Liver (tissue), 9 donors: ENCODE measurements around the gene SPAG16. TPM values are rescaled to one million over a fixed set of nuclear protein-coding genes. Genes with fewer than 3 reads are reported as not detected.

Source experiments
- DNase-seq: peaks from one replicate; pipeline ENCODE4 v3.0.0-alpha.2; 2017; ENCODE audit warnings: low spot score
- H3K27ac ChIP-seq, 2 donors: one replicate each; pipeline ENCODE4 v1.7.0; 2013; ENCODE audit warnings: inconsistent platforms in 2 of 2, low read length in 2 of 2, control low read depth in 1 of 2, low read depth in 1 of 2, mild to moderate bottlenecking in 1 of 2
- H3K27me3 ChIP-seq, 4 donors: one replicate each; pipeline versions ENCODE4 v1.6.1 to v1.7.0; 2013; ENCODE audit warnings: low read length in 3 of 4, inconsistent platforms in 1 of 4, mild to moderate bottlenecking in 1 of 4, moderate library complexity in 1 of 4; ENCODE audit not compliant: control insufficient read depth in 4 of 4, insufficient read depth in 4 of 4
- H3K36me3 ChIP-seq, 4 donors: one replicate each; pipeline versions ENCODE4 v1.6.1 to v1.7.0; 2013; ENCODE audit warnings: low read length in 3 of 4, mild to moderate bottlenecking in 3 of 4, low read depth in 1 of 4, moderate library complexity in 1 of 4; ENCODE audit not compliant: control insufficient read depth in 4 of 4, insufficient read depth in 3 of 4
- H3K4me1 ChIP-seq, 4 donors: one replicate each; pipeline versions ENCODE4 v1.6.1 to v1.7.0; 2013; ENCODE audit warnings: low read length in 3 of 4, mild to moderate bottlenecking in 3 of 4, moderate library complexity in 1 of 4; ENCODE audit not compliant: control insufficient read depth in 4 of 4, insufficient read depth in 4 of 4
- H3K4me3 ChIP-seq, 3 donors: one replicate each; pipeline versions ENCODE4 v1.6.1 to v1.7.0; 2013; ENCODE audit warnings: low read length in 3 of 3, control low read depth in 1 of 3, low read depth in 1 of 3, mild to moderate bottlenecking in 1 of 3
- H3K9ac ChIP-seq, 2 donors: one replicate each; pipeline ENCODE4 v1.7.0; 2013; ENCODE audit warnings: low read length in 2 of 2, mild to moderate bottlenecking in 2 of 2, moderate library complexity in 2 of 2, control low read depth in 1 of 2, low read depth in 1 of 2
- H3K9me3 ChIP-seq, 4 donors: one replicate each; pipeline versions ENCODE4 v1.6.1 to v1.7.0; 2013; ENCODE audit warnings: low read length in 3 of 4; ENCODE audit not compliant: control insufficient read depth in 4 of 4
- ATF3 ChIP-seq: IDR thresholded peaks from 2 replicates; pipeline ENCODE4 v1.6.1; 2016; ENCODE audit warnings: antibody characterized with exemption
- CTCF ChIP-seq: fragments of 150-350 bp; IDR thresholded peaks from 2 replicates; pipeline ENCODE4 v1.5.1; 2017; ENCODE audit warnings: improper control_type of control experiment, low read depth, low read length; ENCODE audit not compliant: missing input control
- EGR1 ChIP-seq, 2 donors: IDR thresholded peaks; 2 replicates each; pipeline ENCODE4 v1.6.1; 2016 to 2018; ENCODE audit warnings: antibody characterized with exemption in 2 of 2, low read depth in 2 of 2
- FOXA1 ChIP-seq: IDR thresholded peaks from 2 replicates; pipeline ENCODE4 v1.6.1; 2016; ENCODE audit warnings: antibody characterized with exemption
- FOXA2 ChIP-seq: IDR thresholded peaks from 2 replicates; pipeline ENCODE4 v1.6.1; 2016; ENCODE audit warnings: antibody characterized with exemption
- GABPA ChIP-seq, 2 donors: IDR thresholded peaks in 1 of 2; conservative IDR thresholded peaks in 1 of 2; 2 replicates each; pipeline ENCODE4 v1.6.1; 2016; ENCODE audit warnings: antibody characterized with exemption in 2 of 2, mild to moderate bottlenecking in 1 of 2, moderate library complexity in 1 of 2
- HNF4A ChIP-seq, 2 donors: conservative IDR thresholded peaks; 2 replicates each; pipeline ENCODE4 v1.6.1; 2016; ENCODE audit warnings: antibody characterized with exemption in 2 of 2, mild to moderate bottlenecking in 2 of 2
- HNF4G ChIP-seq: IDR thresholded peaks from 2 replicates; pipeline ENCODE4 v1.6.1; 2016; ENCODE audit warnings: antibody characterized with exemption
- JUND ChIP-seq, 2 donors: IDR thresholded peaks; 2 replicates each; pipeline ENCODE4 v1.6.1; 2016; ENCODE audit warnings: antibody characterized with exemption in 2 of 2
- MAX ChIP-seq: IDR thresholded peaks from 2 replicates; pipeline ENCODE4 v1.6.1; 2016; ENCODE audit warnings: antibody characterized with exemption
- NR2F2 ChIP-seq: IDR thresholded peaks from 2 replicates; pipeline ENCODE4 v1.6.1; 2016; ENCODE audit warnings: antibody characterized with exemption
- RAD21 ChIP-seq, 2 donors: IDR thresholded peaks; 2 replicates each; pipeline ENCODE4 v1.6.1; 2016; ENCODE audit warnings: antibody characterized with exemption in 2 of 2, mild to moderate bottlenecking in 2 of 2
- REST ChIP-seq: IDR thresholded peaks from 2 replicates; pipeline ENCODE4 v1.6.1; 2016; ENCODE audit warnings: antibody characterized with exemption, mild to moderate bottlenecking
- RXRA ChIP-seq, 2 donors: IDR thresholded peaks; 2 replicates each; pipeline ENCODE4 v1.6.1; 2017 to 2018; ENCODE audit warnings: antibody characterized with exemption in 2 of 2, mild to moderate bottlenecking in 1 of 2
- SP1 ChIP-seq: IDR thresholded peaks from 2 replicates; pipeline ENCODE4 v1.6.1; 2018; ENCODE audit warnings: antibody characterized with exemption, mild to moderate bottlenecking
- TAF1 ChIP-seq: conservative IDR thresholded peaks from 2 replicates; pipeline ENCODE4 v1.6.1; 2016; ENCODE audit warnings: antibody characterized with exemption, mild to moderate bottlenecking
- YY1 ChIP-seq: IDR thresholded peaks from 2 replicates; pipeline ENCODE4 v1.6.1; 2016; ENCODE audit warnings: antibody characterized with exemption, mild to moderate bottlenecking
- ZBTB33 ChIP-seq: IDR thresholded peaks from 2 replicates; pipeline ENCODE4 v1.6.1; 2016; ENCODE audit warnings: antibody characterized with exemption
- WGBS: extraction: QIAGEN DNeasy Blood & Tissue Kit; methylation state at CpG from one replicate; pipeline ENCODE4 v1.1.7; 2013; 5-methylcytosine and 5-hydroxymethylcytosine counted together
- polyA plus RNA-seq, 2 donors: library from polyadenylated mRNA; stranded (reverse) in 1 of 2; unstranded in 1 of 2; fragments of 200-250 nt in 1 of 2; fragments of >200 nt in 1 of 2; fragmentation: Nextera tagmentation in 1 of 2; extraction: Ambion mirVana in 1 of 2; gene quantifications; one replicate each; pipeline versions ENCODE4 v1.2.1 to v1.2.3, GENCODE V29; 2013 to 2015
- total RNA-seq, 2 donors: library from RNA; depleted of rRNA; stranded (reverse); fragments of >200 nt; gene quantifications; one replicate each; pipeline ENCODE4 v1.2.3, GENCODE V29; 2014
- donor health status: healthy.
- donor health status: healthy.
- donor health status: healthy.
- donor health status: healthy.
- donor health status: healthy.

SPAG16 gene
- total and polyA plus RNA-seq, 4 donors, result 6.4 to 12.7 (median 11.4) TPM

GRCh38 chr2:214050731-214051130 lies 766.5 kb downstream of the SPAG16 start:
- DNase-seq, result no peak
- Histone ChIP-seq H3K9ac (no peak overlapping the region), H3K4me1 (no peaks in the 10 kb centered on the region), H3K27ac (no peak overlapping the region), H3K27me3 (no peaks in the 10 kb centered on the region), H3K9me3 (peaks cover 0 to under 1% (median 0%) of the 10 kb centered on the region in 4 donors), H3K4me3 (no peak overlapping the region), H3K36me3 (no peaks in the 10 kb centered on the region)
- no peak for TF ChIP-seq MAX
- no peak for TF ChIP-seq ZBTB33
- TF ChIP-seq SP1, result no peak
- TF ChIP-seq CTCF, result no peak
- no peak for TF ChIP-seq GABPA (IDR thresholded peaks at IDR 0.05 in 1 of 2, conservative IDR thresholded peaks at IDR 0.05 in 1 of 2)
- no peak for TF ChIP-seq TAF1
- TF ChIP-seq HNF4A (conservative IDR thresholded peaks at IDR 0.05), result no peak
- no peak for TF ChIP-seq ATF3
- no peak for TF ChIP-seq FOXA1
- no peak for TF ChIP-seq HNF4G
- TF ChIP-seq YY1, result no peak
- TF ChIP-seq NR2F2, result no peak
- TF ChIP-seq EGR1 (IDR thresholded peaks at IDR 0.05; ENCODE audit: low read depth in 2 of 2), result no peak
- no peak for TF ChIP-seq REST
- no peak for TF ChIP-seq RXRA (IDR thresholded peaks at IDR 0.05)
- TF ChIP-seq RAD21 (IDR thresholded peaks at IDR 0.05), result no peak
- no peak for TF ChIP-seq FOXA2
- no peak for TF ChIP-seq JUND (IDR thresholded peaks at IDR 0.05)
- WGBS, result 83% methylated on average over 2 of the region's 2 CpGs
